H9 (cell line): Measurements from ENCODE around the gene PIM3. TPM values are rescaled to one million over a fixed set of nuclear protein-coding genes. Genes with fewer than 3 reads are reported as not detected.

Experiments used
- DNase-seq: peaks from one replicate; pipeline ENCODE4 v3.0.0-alpha.2; 2017
- H2AFZ ChIP-seq: one replicate; pipeline ENCODE4 v1.6.1; 2013; ENCODE audit warnings: mild to moderate bottlenecking, low read length, control low read depth, moderate library complexity
- H2AK5ac ChIP-seq: 2 replicates; pipeline ENCODE4 v1.6.1; 2013; ENCODE audit warnings: low read length, control low read depth, mixed read lengths; ENCODE audit not compliant: insufficient read length
- H2BK120ac ChIP-seq: one replicate; pipeline ENCODE4 v1.6.1; 2013; ENCODE audit warnings: low read depth, mild to moderate bottlenecking, low read length, control low read depth, inconsistent platforms; ENCODE audit not compliant: poor library complexity, severe bottlenecking
- H2BK12ac ChIP-seq: 2 replicates; pipeline ENCODE4 v1.6.1; 2013; ENCODE audit warnings: low read length, control low read depth, mixed read lengths, low read depth; ENCODE audit not compliant: insufficient read length
- H2BK15ac ChIP-seq: 2 replicates; pipeline ENCODE4 v1.6.1; 2013; ENCODE audit warnings: low read depth, low read length, control low read depth
- H2BK20ac ChIP-seq: one replicate; pipeline ENCODE4 v1.6.1; 2013; ENCODE audit warnings: low read depth, mild to moderate bottlenecking, low read length, control low read depth, inconsistent platforms; ENCODE audit not compliant: poor library complexity, severe bottlenecking
- H2BK5ac ChIP-seq: 2 replicates; pipeline ENCODE4 v1.6.1; 2013; ENCODE audit warnings: low read length, control low read depth, mixed read lengths; ENCODE audit not compliant: insufficient read length
- H3K14ac ChIP-seq: 2 replicates; pipeline ENCODE4 v1.6.1; 2013; ENCODE audit warnings: low read length, control low read depth; ENCODE audit not compliant: insufficient read depth
- H3K18ac ChIP-seq: 2 replicates; pipeline ENCODE4 v1.6.1; 2013; ENCODE audit warnings: low read depth, mild to moderate bottlenecking, mixed read lengths, low read length, control low read depth; ENCODE audit not compliant: insufficient read length
- H3K23ac ChIP-seq: 2 replicates; pipeline ENCODE4 v1.6.1; 2013; ENCODE audit warnings: low read length, control low read depth, mixed read lengths, low read depth; ENCODE audit not compliant: insufficient read length
- H3K23me2 ChIP-seq: 2 replicates; pipeline ENCODE4 v1.6.1; 2013; ENCODE audit warnings: low read depth, mild to moderate bottlenecking, mixed read lengths, low read length, control low read depth; ENCODE audit not compliant: insufficient read length, poor library complexity, severe bottlenecking
- H3K27ac ChIP-seq: 2 replicates; pipeline ENCODE4 v1.5.1; 2013; ENCODE audit warnings: low read length, control low read depth, mixed read lengths, low read depth; ENCODE audit not compliant: insufficient read length
- H3K27me3 ChIP-seq: 2 replicates; pipeline ENCODE4 v1.6.1; 2013; ENCODE audit warnings: low read length, control low read depth, inconsistent platforms; ENCODE audit not compliant: insufficient read depth
- H3K4ac ChIP-seq: 2 replicates; pipeline ENCODE4 v1.6.1; 2013; ENCODE audit warnings: low read depth, mild to moderate bottlenecking, control low read depth, inconsistent platforms, low read length, moderate library complexity
- H3K4me1 ChIP-seq: 2 replicates; pipeline ENCODE4 v1.6.1; 2013; ENCODE audit warnings: low read length, control low read depth, inconsistent platforms; ENCODE audit not compliant: insufficient read depth
- H3K4me2 ChIP-seq: 2 replicates; pipeline ENCODE4 v1.6.1; 2013; ENCODE audit warnings: low read length, control low read depth, mixed read lengths; ENCODE audit not compliant: insufficient read length, insufficient read depth
- H3K56ac ChIP-seq: 2 replicates; pipeline ENCODE4 v1.6.1; 2013; ENCODE audit warnings: low read depth, mild to moderate bottlenecking, mixed read lengths, low read length, control low read depth; ENCODE audit not compliant: insufficient read length
- H3K79me1 ChIP-seq: 2 replicates; pipeline ENCODE4 v1.6.1; 2013; ENCODE audit warnings: low read depth, mild to moderate bottlenecking, moderate library complexity, low read length, control low read depth, inconsistent platforms; ENCODE audit not compliant: insufficient read depth, poor library complexity, severe bottlenecking
- H3K79me2 ChIP-seq: 2 replicates; pipeline ENCODE4 v1.6.1; 2013; ENCODE audit warnings: low read length, control low read depth, inconsistent platforms; ENCODE audit not compliant: insufficient read depth
- H3K9ac ChIP-seq: 2 replicates; pipeline ENCODE4 v1.6.1; 2013; ENCODE audit warnings: low read length, control low read depth, mixed read lengths; ENCODE audit not compliant: insufficient read length; ENCODE audit errors: extremely low read depth
- H3K9me3 ChIP-seq: one replicate; pipeline ENCODE4 v1.6.1; 2013; ENCODE audit warnings: low read depth, low read length, inconsistent platforms; ENCODE audit not compliant: control insufficient read depth
- H3T11ph ChIP-seq: one replicate; pipeline ENCODE4 v1.6.1; 2013; ENCODE audit warnings: mild to moderate bottlenecking, low read length, control low read depth, inconsistent platforms
- H4K20me1 ChIP-seq: one replicate; pipeline ENCODE4 v1.6.1; 2013; ENCODE audit not compliant: control insufficient read depth, insufficient read length, insufficient read depth
- H4K5ac ChIP-seq: 2 replicates; pipeline ENCODE4 v1.6.1; 2013; ENCODE audit warnings: low read depth, mild to moderate bottlenecking, mixed read lengths, low read length, control low read depth; ENCODE audit not compliant: insufficient read length
- H4K8ac ChIP-seq: replicated peaks from 2 replicates; pipeline ENCODE4 v1.6.1; 2013; ENCODE audit warnings: low read length, control low read depth, mixed read lengths, low read depth; ENCODE audit not compliant: insufficient read length
- H4K91ac ChIP-seq: 2 replicates; pipeline ENCODE4 v1.6.1; 2013; ENCODE audit warnings: low read depth, mild to moderate bottlenecking, moderate library complexity, mixed read lengths, low read length, control low read depth; ENCODE audit not compliant: insufficient read length
- H3K27ac Mint-ChIP-seq, 3 experiments: 2 replicates in 2 of 3; 3 replicates in 1 of 3; pipeline ENCODE4 v1.8.0; 2020 to 2021; ENCODE audit warnings: mixed read lengths in 3 of 3, mild to moderate bottlenecking in 1 of 3, moderate library complexity in 1 of 3
- H3K27me3 Mint-ChIP-seq: 2 replicates; pipeline ENCODE4 v1.8.0; 2021; ENCODE audit warnings: low read depth, mild to moderate bottlenecking, moderate library complexity, mixed read lengths
- H3K36me3 Mint-ChIP-seq, 3 experiments: 2 replicates in 2 of 3; 3 replicates in 1 of 3; pipeline ENCODE4 v1.8.0; 2020 to 2021; ENCODE audit warnings: low read depth in 3 of 3, mixed read lengths in 3 of 3; ENCODE audit not compliant: insufficient read depth in 1 of 3
- H3K4me1 Mint-ChIP-seq, 2 experiments: 2 replicates each; pipeline ENCODE4 v1.8.0; 2020; ENCODE audit warnings: mixed read lengths in 2 of 2
- H3K4me3 Mint-ChIP-seq, 2 experiments: 2 replicates in 1 of 2; 3 replicates in 1 of 2; pipeline ENCODE4 v1.8.0; 2020 to 2021; ENCODE audit warnings: mild to moderate bottlenecking in 2 of 2, mixed read lengths in 2 of 2, moderate library complexity in 1 of 2
- H3K9me3 Mint-ChIP-seq, 2 experiments: 2 replicates in 1 of 2; 3 replicates in 1 of 2; pipeline ENCODE4 v1.8.0; 2020; ENCODE audit warnings: mild to moderate bottlenecking in 2 of 2, mixed read lengths in 2 of 2, moderate library complexity in 1 of 2
- CTCF ChIP-seq: fragments of 200-600 bp; sonication (generic); conservative IDR thresholded peaks from 3 replicates; pipeline ENCODE4 v1.8.0; 2021; ENCODE audit warnings: antibody characterized with exemption, mild to moderate bottlenecking
- WGBS: extraction: QIAGEN DNeasy Blood & Tissue Kit; methylation state at CpG from one replicate; pipeline ENCODE4 v1.1.7; 2013; ENCODE audit warnings: missing lambda C conversion rate, low lambda C conversion rate, mixed read lengths; ENCODE audit not compliant: insufficient read length; ENCODE audit errors: extremely low coverage; 5-methylcytosine and 5-hydroxymethylcytosine counted together
- total RNA-seq: library from RNA; stranded (reverse); gene quantifications from 2 replicates; pipeline ENCODE4 v1.2.1, GENCODE V29; 2021

The PIM3 gene
- total RNA-seq, 1 experiment from 2014 or later, result 43.4 TPM

GRCh38 chr22:49975543-49976389, 15.2 kb downstream of the PIM3 start:
- no peak overlapping the region; a peak in 1 of 7 replicates for H3K27ac Mint-ChIP-seq

More at GRCh38 chr22:49975543-49976389, 15.2 kb downstream of the PIM3 start:
- Histone ChIP-seq H4K91ac (no peak overlapping the region), H3K27ac (no peak overlapping the region), H3K14ac (no peak overlapping the region), H2AFZ (no peak overlapping the region), H3K9me3 (no peaks in the 10 kb centered on the region), H2BK15ac (no peak overlapping the region), H3K9ac (no peak overlapping the region), H2AK5ac (no peak overlapping the region), H3K56ac (no peak overlapping the region), H2BK20ac (no peak overlapping the region), H2BK12ac (no peak overlapping the region), H3K79me1 (no peaks in the 10 kb centered on the region), H4K5ac (no peak overlapping the region), H3T11ph (no peak overlapping the region), H2BK120ac (no peak overlapping the region), H3K23ac (no peak overlapping the region), H4K8ac (no peak overlapping the region), H4K20me1 (peaks cover 3% of the 10 kb centered on the region), H3K4me1 (no peaks in the 10 kb centered on the region), H3K79me2 (no peaks in the 10 kb centered on the region), H3K4me2 (no peak overlapping the region), H3K23me2 (no peaks in the 10 kb centered on the region), H3K4ac (no peak overlapping the region), H3K18ac (no peak overlapping the region), H2BK5ac (no peak overlapping the region), H3K27me3 (no peaks in the 10 kb centered on the region)
- peak; percentile 60 for DNase-seq
- Mint-ChIP-seq H3K4me3 (no peak overlapping the region; a peak in 1 of 5 replicates), H3K4me1 (peaks cover under 1 to 5% of the 10 kb centered on the region in 2 experiments), H3K9me3 (peaks cover 8 to 11% of the 10 kb centered on the region in 2 experiments), H3K27me3 (peaks cover 14% of the 10 kb centered on the region), H3K36me3 (peaks cover 0 to 8% (median 0%) of the 10 kb centered on the region in 3 experiments; a peak in 2 of 7 replicates)
- TF ChIP-seq CTCF, result no peak
- no CpG with 5 or more reads among the region's 17 CpGs for WGBS
